Right atrium auricular region (tissue), 2 donors: Measurements from ENCODE around the gene MYL5. TPM values are rescaled to one million over a fixed set of nuclear protein-coding genes. Genes with fewer than 3 reads are reported as not detected.

Experiments used
- DNase-seq: peaks from one replicate; pipeline ENCODE4 v3.0.0-alpha.2; 2019; ENCODE audit warnings: low spot score
- H3K27ac ChIP-seq, 2 donors: fragments of 200-600 bp; sonication (generic); 1 replicate in 1 of 2; 2 replicates in 1 of 2; pipeline ENCODE4 v1.5.1; 2016 to 2019
- H3K27me3 ChIP-seq, 2 donors: fragments of 200-600 bp; sonication (generic); one replicate each; pipeline versions ENCODE4 v1.5.1 to v1.6.0; 2017 to 2019
- H3K36me3 ChIP-seq: fragments of 200-600 bp; sonication (generic); one replicate; pipeline ENCODE4 v1.5.1; 2016
- H3K4me1 ChIP-seq, 2 donors: fragments of 200-600 bp; sonication (generic); one replicate each; pipeline versions ENCODE4 v1.5.1 to v1.6.0; 2017 to 2019
- H3K4me3 ChIP-seq, 2 donors: fragments of 200-600 bp; sonication (generic); 1 replicate in 1 of 2; 2 replicates in 1 of 2; pipeline ENCODE4 v1.5.1; 2017 to 2019; ENCODE audit warnings: mild to moderate bottlenecking in 1 of 2, moderate library complexity in 1 of 2
- H3K9me3 ChIP-seq, 2 donors: fragments of 200-600 bp; sonication (generic); one replicate each; pipeline ENCODE4 v1.5.1; 2019
- total RNA-seq, 2 donors: library from RNA; depleted of rRNA; stranded (reverse); fragments of >200 nt; gene quantifications; one replicate each; pipeline ENCODE4 v1.1.0, GENCODE V29; 2016
- TF ChIP-seq, protein P1 (sequence below), 2 donors: fragments of 200-600 bp; sonication (generic); IDR thresholded peaks; one replicate each; pipeline ENCODE4 v1.5.1; 2019; ENCODE audit warnings: antibody characterized with exemption in 2 of 2

MYL5 gene
- total RNA-seq, 2 donors from 2014 or later: 3.2 to 3.6 TPM

- TF ChIP-seq, protein P1, sequence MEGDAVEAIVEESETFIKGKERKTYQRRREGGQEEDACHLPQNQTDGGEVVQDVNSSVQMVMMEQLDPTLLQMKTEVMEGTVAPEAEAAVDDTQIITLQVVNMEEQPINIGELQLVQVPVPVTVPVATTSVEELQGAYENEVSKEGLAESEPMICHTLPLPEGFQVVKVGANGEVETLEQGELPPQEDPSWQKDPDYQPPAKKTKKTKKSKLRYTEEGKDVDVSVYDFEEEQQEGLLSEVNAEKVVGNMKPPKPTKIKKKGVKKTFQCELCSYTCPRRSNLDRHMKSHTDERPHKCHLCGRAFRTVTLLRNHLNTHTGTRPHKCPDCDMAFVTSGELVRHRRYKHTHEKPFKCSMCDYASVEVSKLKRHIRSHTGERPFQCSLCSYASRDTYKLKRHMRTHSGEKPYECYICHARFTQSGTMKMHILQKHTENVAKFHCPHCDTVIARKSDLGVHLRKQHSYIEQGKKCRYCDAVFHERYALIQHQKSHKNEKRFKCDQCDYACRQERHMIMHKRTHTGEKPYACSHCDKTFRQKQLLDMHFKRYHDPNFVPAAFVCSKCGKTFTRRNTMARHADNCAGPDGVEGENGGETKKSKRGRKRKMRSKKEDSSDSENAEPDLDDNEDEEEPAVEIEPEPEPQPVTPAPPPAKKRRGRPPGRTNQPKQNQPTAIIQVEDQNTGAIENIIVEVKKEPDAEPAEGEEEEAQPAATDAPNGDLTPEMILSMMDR (IDR thresholded peaks at IDR 0.05): no peak
- Histone ChIP-seq H3K27me3 (no peaks in the 10 kb centered on the region), H3K4me1 (no peaks in the 10 kb centered on the region), H3K36me3 (no peaks in the 10 kb centered on the region), H3K9me3 (no peaks in the 10 kb centered on the region), H3K4me3 (no peak overlapping the region), H3K27ac (no peak overlapping the region)
- DNase-seq: no peak
Observed at GRCh38 chr4:651884-652642, 22.3 kb upstream of the MYL5 start.

DNA sequence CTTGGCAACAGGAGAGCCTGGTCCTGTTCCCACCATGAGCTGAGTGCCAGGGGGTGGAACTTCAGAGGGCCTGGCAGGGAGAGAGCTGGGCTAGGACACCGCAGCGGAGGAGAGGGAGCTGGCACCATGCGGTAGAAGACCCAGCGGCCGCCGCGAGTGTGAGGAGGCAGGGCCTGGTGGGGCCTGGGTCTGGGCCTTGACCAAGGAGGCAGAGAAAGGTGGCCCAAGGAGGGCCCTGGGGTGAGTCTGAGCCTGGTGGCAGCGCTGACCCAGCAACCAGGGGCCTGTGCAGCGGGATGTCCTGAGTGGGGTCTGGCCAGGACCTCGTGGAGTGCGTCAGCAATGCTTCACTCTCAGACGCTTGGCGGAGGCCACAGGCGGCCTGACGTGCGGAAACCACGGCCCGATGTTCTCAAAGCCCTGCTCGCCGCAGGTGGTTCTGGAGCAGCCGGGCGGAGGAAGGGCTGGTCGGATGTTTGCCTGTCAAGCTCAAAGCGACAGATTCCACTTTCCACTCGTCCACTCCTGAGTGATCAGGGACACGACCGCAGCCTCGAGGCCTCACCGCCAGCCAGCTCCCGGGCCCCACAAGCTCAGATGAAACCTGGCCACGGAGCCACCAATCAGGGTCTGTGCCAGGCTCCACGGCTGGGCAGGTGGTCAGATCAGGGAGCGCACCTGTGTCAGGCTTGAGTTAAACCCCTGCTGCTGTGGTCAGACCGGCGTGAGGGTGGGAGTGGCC is 21.1 kb upstream of the MYL5 start:
- Histone ChIP-seq H3K4me1 (no peaks in the 10 kb centered on the region), H3K27me3 (no peaks in the 10 kb centered on the region), H3K27ac (no peak overlapping the region), H3K36me3 (no peaks in the 10 kb centered on the region), H3K4me3 (no peak overlapping the region), H3K9me3 (no peaks in the 10 kb centered on the region)
- DNase-seq: no peak
- TF ChIP-seq, protein P1 (IDR thresholded peaks at IDR 0.05): no peak

- TF ChIP-seq, protein P1 (IDR thresholded peaks at IDR 0.05): no peak
- Histone ChIP-seq H3K27me3 (no peaks in the 10 kb centered on the region), H3K27ac (no peak overlapping the region), H3K36me3 (no peaks in the 10 kb centered on the region), H3K4me3 (no peak overlapping the region), H3K4me1 (no peaks in the 10 kb centered on the region), H3K9me3 (no peaks in the 10 kb centered on the region)
- no peak for DNase-seq
Observed at GRCh38 chr4:653831-654502, 20.4 kb upstream of the MYL5 start.

DNA sequence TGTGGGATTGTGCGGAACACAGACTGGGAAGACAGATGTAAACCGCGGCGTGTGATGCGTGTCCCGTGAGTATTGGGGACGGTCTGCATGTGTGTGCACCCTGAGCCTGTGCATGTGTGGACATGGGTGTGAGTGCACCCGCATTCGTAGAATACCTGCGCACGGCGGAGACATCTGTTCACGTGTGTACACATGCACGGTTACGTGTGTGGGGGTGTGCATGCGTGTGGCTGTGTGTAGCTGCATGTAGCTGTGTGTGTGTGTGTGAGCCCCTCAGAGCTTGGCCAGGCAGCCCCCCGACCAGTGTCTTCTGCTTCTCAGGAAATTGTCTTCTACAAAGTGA is 19.9 kb upstream of the MYL5 start:
- H3K4me3 ChIP-seq: no peak overlapping the region
- TF ChIP-seq, protein P1 (IDR thresholded peaks at IDR 0.05): no peak
- no peaks in the 10 kb centered on the region for H3K36me3 ChIP-seq
- H3K27ac ChIP-seq: no peak overlapping the region
- H3K9me3 ChIP-seq: no peaks in the 10 kb centered on the region
- DNase-seq: no peak
- no peaks in the 10 kb centered on the region for H3K4me1 ChIP-seq
- H3K27me3 ChIP-seq: no peaks in the 10 kb centered on the region

- H3K4me3 ChIP-seq: no peak overlapping the region
- H3K9me3 ChIP-seq: no peaks in the 10 kb centered on the region
- no peaks in the 10 kb centered on the region for H3K4me1 ChIP-seq
- TF ChIP-seq, protein P1 (IDR thresholded peaks at IDR 0.05): no peak
- no peaks in the 10 kb centered on the region for H3K36me3 ChIP-seq
- DNase-seq: no peak
- H3K27me3 ChIP-seq: no peaks in the 10 kb centered on the region
- no peak overlapping the region for H3K27ac ChIP-seq
Observed at GRCh38 chr4:654871-655463, 19.4 kb upstream of the MYL5 start.
